Stimulated activated naive CD8-positive, alpha-beta T cell treated with anti-CD3 and anti-CD28 coated beads, Interleukin-15, Interleukin-2, amounts not matched to agents 100 U/mL and 50 U/mL, for 24 hours (primary cell): ENCODE results near the gene TMEM131L.
"Not testable (repeated sequence)": the region's sequence is repeated elsewhere in the genome, so short reads cannot be mapped to it uniquely, and the experiment has no call there.

ENCODE experiments used
- ATAC-seq: fragments of 150-1000 bp; cut with Tn5 transposase; one replicate; pipeline ENCODE4 v1.10.0; 2021
- DNase-seq: peaks from one replicate; pipeline ENCODE4 v3.0.0; 2021

TMEM131L gene

GRCh38 chr4:153447175-153447905 is 18.8 kb upstream of the TMEM131L start:
- DNase-seq (no peak), ATAC-seq (no peak)

- DNase-seq (no peak), ATAC-seq (no peak)
Measured at GRCh38 chr4:153448003-153448731, 18.0 kb upstream of the TMEM131L start.

- no peak for DNase-seq
- ATAC-seq = no peak
Measured at GRCh38 chr4:153449338-153449737, 16.8 kb upstream of the TMEM131L start.

- DNase-seq = no peak
- peak; percentile 68 for ATAC-seq
Measured at GRCh38 chr4:153450544-153450917, 15.6 kb upstream of the TMEM131L start.

GRCh38 chr4:153451145-153451544 is 15.0 kb upstream of the TMEM131L start:
- ATAC-seq, DNase-seq: not testable (repeated sequence)

GRCh38 chr4:153451911-153452657 is 14.1 kb upstream of the TMEM131L start:
- DNase-seq = no peak
- ATAC-seq = no peak

GRCh38 chr4:153452658-153453378 is 13.3 kb upstream of the TMEM131L start:
- ATAC-seq = no peak
- no peak for DNase-seq

- DNase-seq (no peak), ATAC-seq (no peak)
Measured at GRCh38 chr4:153453402-153453801, 12.8 kb upstream of the TMEM131L start.

GRCh38 chr4:153458969-153459368 is 7.2 kb upstream of the TMEM131L start:
- DNase-seq (no peak), ATAC-seq (no peak)

- not testable (repeated sequence) for ATAC-seq, DNase-seq
Measured at GRCh38 chr4:153461549-153461948, 4.6 kb upstream of the TMEM131L start.

- no peak for DNase-seq
- ATAC-seq = no peak
Measured at GRCh38 chr4:153464068-153464467, 2.1 kb upstream of the TMEM131L start.

- no peak for DNase-seq
- no peak for ATAC-seq
Measured at GRCh38 chr4:153465140-153465539, 1.0 kb upstream of the TMEM131L start.

- DNase-seq = peak; percentile 52
- ATAC-seq = no peak
Measured at GRCh38 chr4:153465615-153466080, 512 bp upstream of the TMEM131L start.

GRCh38 chr4:153466949-153467896 is 1.1 kb downstream of the TMEM131L start:
- DNase-seq = peak; percentile 71
- peak; percentile 25 for ATAC-seq

GRCh38 chr4:153467897-153468262 is 1.7 kb downstream of the TMEM131L start:
- DNase-seq = no peak
- ATAC-seq = no peak

- DNase-seq (peak; percentile 30), ATAC-seq (peak; percentile 25)
Measured at GRCh38 chr4:153468587-153468986, 2.4 kb downstream of the TMEM131L start.

- no peak for ATAC-seq
- no peak for DNase-seq
Measured at GRCh38 chr4:153469031-153469430, 2.9 kb downstream of the TMEM131L start.

- DNase-seq, ATAC-seq: not testable (repeated sequence)
Measured at GRCh38 chr4:153471071-153471697, 5.0 kb downstream of the TMEM131L start.

- ATAC-seq (peak; percentile 15), DNase-seq (peak; percentile 38)
Measured at GRCh38 chr4:153471698-153472093, 5.5 kb downstream of the TMEM131L start.
